ENCODE measurements around the gene SLMAP.

The SLMAP gene

DNA sequence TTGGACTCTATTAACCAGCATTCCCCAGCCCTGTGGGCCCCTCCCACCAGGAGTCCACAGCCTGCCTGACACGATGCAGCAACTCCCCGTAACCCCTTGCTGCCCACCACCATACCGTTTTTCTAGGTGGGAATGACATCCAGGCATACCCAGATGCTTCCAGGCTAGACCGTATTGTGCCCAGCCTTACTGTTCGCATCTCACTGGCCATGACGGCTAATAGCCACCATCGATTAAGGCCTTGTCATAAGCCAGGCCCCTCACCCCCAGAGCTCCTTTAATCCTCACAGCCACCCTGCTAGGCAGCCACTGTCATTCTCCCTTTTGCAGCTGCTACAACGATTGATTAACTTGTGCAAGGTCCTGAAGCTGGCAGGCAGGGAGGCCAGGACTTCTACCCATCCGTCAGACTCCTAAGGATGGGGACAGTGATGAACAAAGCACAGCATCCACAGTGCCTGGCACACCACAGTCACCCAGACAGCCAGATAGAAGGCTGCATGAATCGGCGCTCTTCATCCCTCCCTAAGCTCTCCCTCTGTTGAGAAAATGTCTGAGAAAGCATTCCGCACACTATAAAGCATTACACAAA is 192.1 kb downstream of the SLMAP start:
- DNase-seq = peak; percentile 63
- TF ChIP-seq CTCF (IDR thresholded peaks at IDR 0.05; ENCODE audit: low read depth, low read length) = no peak
- no peaks in the 10 kb centered on the region for H3K36me3 ChIP-seq
- no peaks in the 10 kb centered on the region for H3K9me3 ChIP-seq (ENCODE audit: severe bottlenecking)
- no peak overlapping the region for H3K4me3 ChIP-seq (ENCODE audit: low read depth, low read length)
- H3K27me3 ChIP-seq (ENCODE audit: insufficient read depth, low read depth, severe bottlenecking) = no peaks in the 10 kb centered on the region
- no peak overlapping the region for H3K27ac ChIP-seq

DNA sequence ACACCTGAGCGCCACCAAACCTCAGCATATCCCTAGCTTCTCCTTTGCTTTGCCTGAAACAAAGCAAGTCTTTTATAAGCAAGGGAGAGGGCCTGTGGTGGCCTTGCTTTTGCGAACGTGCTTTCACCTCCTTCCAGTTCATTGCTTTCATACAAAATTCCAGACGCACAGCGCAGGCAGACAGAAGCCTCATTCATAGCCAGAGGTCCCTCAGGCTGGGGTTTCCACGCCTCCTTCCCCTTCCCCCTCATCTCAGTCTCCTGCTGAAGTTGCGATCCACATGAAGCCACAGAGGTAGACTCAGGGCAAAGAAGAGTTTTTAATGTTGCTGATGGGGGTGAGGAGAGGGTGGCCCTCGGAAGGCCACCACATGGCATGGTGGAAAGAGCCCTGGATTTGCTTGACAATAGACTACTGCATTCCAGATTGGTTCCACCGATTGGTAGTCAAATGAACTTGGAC is 192.7 kb downstream of the SLMAP start:
- no peak for DNase-seq
- Histone ChIP-seq H3K36me3 (no peaks in the 10 kb centered on the region), H3K27ac (no peak overlapping the region), H3K9me3 (ENCODE audit: severe bottlenecking) (no peaks in the 10 kb centered on the region), H3K4me3 (ENCODE audit: low read depth, low read length) (no peak overlapping the region), H3K27me3 (ENCODE audit: insufficient read depth, low read depth, severe bottlenecking) (no peaks in the 10 kb centered on the region)
- no peak for TF ChIP-seq CTCF (IDR thresholded peaks at IDR 0.05; ENCODE audit: low read depth, low read length)

- no peaks in the 10 kb centered on the region for H3K27me3 ChIP-seq (ENCODE audit: insufficient read depth, low read depth, severe bottlenecking)
- DNase-seq = no peak
- H3K9me3 ChIP-seq (ENCODE audit: severe bottlenecking) = no peaks in the 10 kb centered on the region
- H3K4me3 ChIP-seq (ENCODE audit: low read depth, low read length) = no peak overlapping the region
- H3K27ac ChIP-seq = no peak overlapping the region
- H3K36me3 ChIP-seq = no peaks in the 10 kb centered on the region
- no peak for TF ChIP-seq CTCF (IDR thresholded peaks at IDR 0.05; ENCODE audit: low read depth, low read length)
Observed at GRCh38 chr3:57949344-57949743, 193.2 kb downstream of the SLMAP start.

DNA sequence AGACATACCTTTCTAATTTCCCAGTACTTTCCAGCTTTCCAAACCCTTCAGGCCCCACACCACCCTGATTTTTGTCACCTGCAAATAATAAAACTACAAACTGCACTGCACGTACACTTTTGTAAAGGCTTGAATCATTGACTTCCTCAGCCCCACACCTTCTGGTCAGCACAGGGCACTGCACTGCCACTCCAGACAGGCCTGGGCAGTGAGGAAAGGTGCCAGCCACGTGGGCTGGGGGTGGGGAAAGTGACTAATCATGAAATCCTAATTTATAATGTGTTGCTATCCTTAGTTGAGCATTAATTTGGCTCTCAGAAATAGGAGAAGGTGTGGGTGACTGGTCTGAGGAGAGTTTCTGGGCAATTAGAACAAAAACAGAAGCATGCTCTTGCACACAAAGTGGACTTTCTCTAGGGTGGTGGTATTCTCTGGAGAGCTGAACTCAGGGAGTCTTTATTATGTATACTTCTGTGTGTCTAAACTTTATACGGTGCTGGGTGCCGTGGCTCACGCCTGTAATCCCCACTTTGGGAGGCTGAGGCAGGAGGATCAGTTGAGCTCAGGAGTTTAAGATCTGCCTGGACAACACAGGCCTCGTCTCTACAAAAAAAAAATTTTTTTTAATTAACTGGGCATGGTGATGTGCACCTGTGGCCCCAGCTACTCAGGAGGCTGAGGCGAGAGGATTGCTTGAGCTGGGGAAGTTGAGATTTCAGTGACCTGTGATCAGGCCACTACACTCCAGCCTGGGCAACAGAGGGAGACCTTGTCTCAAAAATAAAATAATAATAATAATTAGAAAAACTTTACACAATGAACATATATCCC is 193.9 kb downstream of the SLMAP start:
- Histone ChIP-seq H3K4me3 (ENCODE audit: low read depth, low read length) (no peak overlapping the region), H3K27ac (no peak overlapping the region), H3K36me3 (no peaks in the 10 kb centered on the region), H3K9me3 (ENCODE audit: severe bottlenecking) (no peaks in the 10 kb centered on the region), H3K27me3 (ENCODE audit: insufficient read depth, low read depth, severe bottlenecking) (no peaks in the 10 kb centered on the region)
- DNase-seq = no peak
- no peak for TF ChIP-seq CTCF (IDR thresholded peaks at IDR 0.05; ENCODE audit: low read depth, low read length)

DNA sequence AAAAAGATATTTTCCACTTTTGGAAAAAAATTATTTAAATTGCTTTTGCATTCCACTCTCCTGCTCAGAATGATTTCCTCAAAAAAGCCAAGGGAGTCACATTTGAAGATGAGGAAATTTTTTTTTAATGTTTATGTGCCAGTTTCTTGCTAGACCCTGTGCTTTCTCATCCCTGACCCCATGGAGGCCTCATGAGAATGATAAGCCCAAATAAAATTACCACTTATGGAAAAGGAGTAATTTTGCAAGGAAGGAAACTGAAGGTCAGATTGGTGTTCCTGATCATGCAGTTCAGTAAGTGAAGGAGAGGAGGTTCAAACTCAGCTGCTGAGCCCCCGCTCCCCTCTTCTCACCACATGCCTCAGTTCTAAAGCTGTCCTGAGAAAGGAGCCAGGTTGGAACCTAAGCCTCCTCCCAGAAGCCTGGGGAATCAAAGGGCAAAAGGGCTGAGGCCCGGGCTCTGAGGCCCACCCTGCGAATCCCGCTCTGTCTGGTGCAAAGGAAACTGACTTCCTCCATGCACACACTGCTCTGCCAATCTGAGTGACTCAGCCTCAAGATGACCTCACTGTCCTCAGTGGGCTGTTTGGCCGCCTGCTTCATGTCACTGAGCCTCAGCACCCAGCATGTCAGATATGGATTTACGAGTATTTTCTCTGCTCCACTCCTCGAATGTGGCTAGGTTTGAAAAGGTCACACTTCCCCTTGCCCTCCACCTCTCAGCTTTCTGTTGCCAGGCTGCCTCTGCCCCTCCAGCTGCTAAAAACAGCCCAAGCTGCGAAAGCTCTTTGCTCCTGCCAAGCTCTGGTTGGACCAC is 195.2 kb downstream of the SLMAP start:
- Histone ChIP-seq H3K9me3 (ENCODE audit: severe bottlenecking) (no peaks in the 10 kb centered on the region), H3K36me3 (no peaks in the 10 kb centered on the region), H3K4me3 (ENCODE audit: low read depth, low read length) (no peak overlapping the region), H3K27ac (no peak overlapping the region), H3K27me3 (ENCODE audit: insufficient read depth, low read depth, severe bottlenecking) (no peaks in the 10 kb centered on the region)
- no peak for DNase-seq
- TF ChIP-seq CTCF (IDR thresholded peaks at IDR 0.05; ENCODE audit: low read depth, low read length) = no peak

Measured in WERI-Rb-1 (cell line).